ENCODE data around the gene SGPP1. TPM values are rescaled to one million over a fixed set of nuclear protein-coding genes. Genes with fewer than 3 reads are reported as not detected.

The SGPP1 gene
- total and polyA plus RNA-seq, 12 donors: 6.3 to 54.3 (median 24.1) TPM

GRCh38 chr14:63678536-63678935 lies 49.3 kb downstream of the SGPP1 start:
- Histone ChIP-seq H3K9me3 (replicated peaks in 1 of 3) (no peaks in the 10 kb centered on the region), H3K4me3 (no peak overlapping the region), H3K36me3 (replicated peaks in 1 of 2) (no peaks in the 10 kb centered on the region), H3K27me3 (no peaks in the 10 kb centered on the region), H3K27ac (no peak overlapping the region), H3K4me1 (replicated peaks in 1 of 2) (no peaks in the 10 kb centered on the region)
- 94 to 100% (median 100%) methylated on average over 1 of the region's 1 CpG for WGBS, 4 donors
- intact Hi-C loops (cut with DNase I): no loop called here
- DNase-seq: no peak
- TF ChIP-seq CTCF (IDR thresholded peaks at IDR 0.05) (no peak), POLR2A (IDR thresholded peaks at IDR 0.05) (no peak)

- DNase-seq: no peak
- Histone ChIP-seq H3K9me3 (replicated peaks in 1 of 3) (no peaks in the 10 kb centered on the region), H3K4me3 (no peak overlapping the region), H3K36me3 (replicated peaks in 1 of 2) (no peaks in the 10 kb centered on the region), H3K27me3 (no peaks in the 10 kb centered on the region), H3K4me1 (replicated peaks in 1 of 2) (no peaks in the 10 kb centered on the region), H3K27ac (no peak overlapping the region)
- intact Hi-C loops (cut with DNase I): no loop called here
- TF ChIP-seq POLR2A (IDR thresholded peaks at IDR 0.05): no peak
- no peak for TF ChIP-seq CTCF (IDR thresholded peaks at IDR 0.05)
- whole genome bisulfite sequencing, 4 donors: 82 to 90% (median 89%) methylated on average over 3 of the region's 3 CpGs
These were observed 49.9 kb downstream of the SGPP1 start for GRCh38 chr14:63677891-63678379.

- Histone ChIP-seq H3K9me3 (replicated peaks in 1 of 3) (no peaks in the 10 kb centered on the region), H3K4me1 (replicated peaks in 1 of 2) (no peaks in the 10 kb centered on the region), H3K27ac (no peak overlapping the region), H3K36me3 (replicated peaks in 1 of 2) (no peaks in the 10 kb centered on the region), H3K27me3 (no peaks in the 10 kb centered on the region), H3K4me3 (no peak overlapping the region)
- DNase-seq: no peak
- WGBS, 4 donors: 88 to 90% (median 89%) methylated on average over 3 of the region's 3 CpGs
- intact Hi-C loops (cut with DNase I): no loop called here
- no peak for TF ChIP-seq POLR2A (IDR thresholded peaks at IDR 0.05)
- TF ChIP-seq CTCF (IDR thresholded peaks at IDR 0.05): no peak
These were observed 51.2 kb downstream of the SGPP1 start for GRCh38 chr14:63676615-63677014.

- DNase-seq: no peak
- Histone ChIP-seq H3K27ac (no peak overlapping the region), H3K4me1 (replicated peaks in 1 of 2) (no peaks in the 10 kb centered on the region), H3K27me3 (no peaks in the 10 kb centered on the region), H3K36me3 (replicated peaks in 1 of 2) (no peaks in the 10 kb centered on the region), H3K9me3 (replicated peaks in 1 of 3) (no peaks in the 10 kb centered on the region), H3K4me3 (no peak overlapping the region)
- TF ChIP-seq CTCF (IDR thresholded peaks at IDR 0.05): no peak
- no peak for TF ChIP-seq POLR2A (IDR thresholded peaks at IDR 0.05)
- WGBS, 4 donors: 72 to 88% (median 84%) methylated on average over 7 of the region's 7 CpGs
- intact Hi-C loops (cut with DNase I): no loop called here
These were observed 53.9 kb downstream of the SGPP1 start for GRCh38 chr14:63673886-63674497.
